DOHH2 (cell line): ENCODE data around the gene NPAS2.

Experiments used
- EZH2phosphoT487 ChIP-seq: fragments of 200-600 bp; sonication (generic); IDR thresholded peaks from 2 replicates; pipeline ENCODE4 v1.6.1; 2017; ENCODE audit warnings: borderline replicate concordance, mild to moderate bottlenecking, antibody characterized with exemption, low read length, moderate library complexity, mixed read lengths
- TF ChIP-seq, protein P1 (sequence below): fragments of 200-600 bp; sonication (generic); IDR thresholded peaks from one replicate; pipeline ENCODE4 v1.5.1; 2014; ENCODE audit warnings: antibody characterized with exemption, mild to moderate bottlenecking, low read depth, low read length; ENCODE audit not compliant: poor library complexity, severe bottlenecking

DNA sequence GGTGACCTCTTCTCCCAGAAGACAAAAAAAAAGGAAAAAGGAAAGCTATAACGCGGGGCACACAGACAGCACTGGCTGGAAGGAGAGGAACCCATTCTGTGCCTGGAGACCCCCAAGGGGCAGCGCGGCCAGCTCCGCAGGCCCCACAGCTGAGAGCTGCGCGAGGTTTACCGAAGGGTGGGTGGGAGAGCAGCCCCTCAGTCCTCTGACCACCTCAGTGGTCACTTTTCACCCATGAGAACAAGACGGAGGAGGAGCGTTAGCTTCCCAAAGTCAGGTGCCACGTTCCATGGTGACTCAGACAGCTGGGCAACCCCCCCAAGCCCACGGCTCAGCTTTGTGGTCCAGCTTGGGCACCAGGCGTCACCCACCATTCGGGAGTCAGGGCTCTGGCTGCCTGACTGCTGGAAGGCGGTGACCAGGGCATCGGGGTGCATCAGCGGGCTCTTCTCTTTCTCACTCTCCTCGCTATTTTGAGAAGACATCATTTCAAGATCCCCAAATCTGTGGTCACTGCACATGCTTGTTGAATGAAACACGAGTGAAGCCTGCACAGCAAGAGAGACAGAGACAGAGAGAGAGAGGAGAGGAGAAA is 217.3 kb downstream of the NPAS2 start:
- TF ChIP-seq, protein P1, sequence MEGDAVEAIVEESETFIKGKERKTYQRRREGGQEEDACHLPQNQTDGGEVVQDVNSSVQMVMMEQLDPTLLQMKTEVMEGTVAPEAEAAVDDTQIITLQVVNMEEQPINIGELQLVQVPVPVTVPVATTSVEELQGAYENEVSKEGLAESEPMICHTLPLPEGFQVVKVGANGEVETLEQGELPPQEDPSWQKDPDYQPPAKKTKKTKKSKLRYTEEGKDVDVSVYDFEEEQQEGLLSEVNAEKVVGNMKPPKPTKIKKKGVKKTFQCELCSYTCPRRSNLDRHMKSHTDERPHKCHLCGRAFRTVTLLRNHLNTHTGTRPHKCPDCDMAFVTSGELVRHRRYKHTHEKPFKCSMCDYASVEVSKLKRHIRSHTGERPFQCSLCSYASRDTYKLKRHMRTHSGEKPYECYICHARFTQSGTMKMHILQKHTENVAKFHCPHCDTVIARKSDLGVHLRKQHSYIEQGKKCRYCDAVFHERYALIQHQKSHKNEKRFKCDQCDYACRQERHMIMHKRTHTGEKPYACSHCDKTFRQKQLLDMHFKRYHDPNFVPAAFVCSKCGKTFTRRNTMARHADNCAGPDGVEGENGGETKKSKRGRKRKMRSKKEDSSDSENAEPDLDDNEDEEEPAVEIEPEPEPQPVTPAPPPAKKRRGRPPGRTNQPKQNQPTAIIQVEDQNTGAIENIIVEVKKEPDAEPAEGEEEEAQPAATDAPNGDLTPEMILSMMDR, result no peak
- TF ChIP-seq EZH2phosphoT487, result no peak
